ENCODE results near the gene TGM6. TPM values are rescaled to one million over a fixed set of nuclear protein-coding genes. Genes with fewer than 3 reads are reported as not detected.

The TGM6 gene
- total RNA-seq, 1 donor from 2014 or later = not detected

GRCh38 chr20:2385026-2385425 lies 4.3 kb downstream of the TGM6 start:
- no peak overlapping the region for H3K4me3 ChIP-seq (ENCODE audit: low read depth, low read length)
- TF ChIP-seq CTCF (conservative IDR thresholded peaks at IDR 0.05; ENCODE audit: low read depth, low read length) = no peak
- DNase-seq (ENCODE audit: low read depth) = no peak

- TF ChIP-seq CTCF (conservative IDR thresholded peaks at IDR 0.05; ENCODE audit: low read depth, low read length) = no peak
- no peak for DNase-seq (ENCODE audit: low read depth)
- no peak overlapping the region for H3K4me3 ChIP-seq (ENCODE audit: low read depth, low read length)
These were observed 4.8 kb downstream of the TGM6 start for GRCh38 chr20:2385496-2385895.

DNA sequence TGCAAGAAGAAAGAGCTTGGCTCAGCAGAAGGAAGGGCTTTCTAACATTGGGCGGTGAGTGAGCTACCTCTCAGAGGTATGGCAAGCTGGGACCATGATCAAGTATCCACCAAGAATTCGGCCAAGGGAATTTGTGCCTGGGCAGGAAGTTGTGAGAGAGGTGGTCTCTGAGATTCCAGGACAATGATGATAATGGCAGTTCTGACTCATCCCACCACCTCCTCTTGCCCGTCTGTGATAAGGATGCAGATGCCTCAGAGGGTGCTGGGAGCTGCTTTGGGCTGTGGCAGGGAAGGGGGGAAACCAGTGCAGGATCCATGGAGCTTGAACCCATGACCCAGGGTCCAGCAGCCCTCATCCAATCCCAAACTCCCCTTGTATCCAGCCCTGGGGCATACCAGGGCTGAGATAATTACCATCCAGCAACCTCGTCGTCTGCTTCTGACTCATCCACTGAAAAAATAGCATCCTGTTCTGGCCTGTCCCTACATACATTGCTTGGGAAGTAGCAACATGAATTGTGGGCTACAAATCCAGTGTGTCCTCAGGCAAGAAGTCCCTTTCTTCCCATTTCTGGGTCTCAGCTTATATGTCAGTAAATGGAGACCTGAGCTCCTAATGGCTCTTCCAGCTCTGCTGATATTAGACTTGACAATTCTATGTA lies 5.9 kb downstream of the TGM6 start:
- TF ChIP-seq CTCF (conservative IDR thresholded peaks at IDR 0.05; ENCODE audit: low read depth, low read length) = no peak
- H3K4me3 ChIP-seq (ENCODE audit: low read depth, low read length) = no peak overlapping the region
- DNase-seq (ENCODE audit: low read depth) = no peak

DNA sequence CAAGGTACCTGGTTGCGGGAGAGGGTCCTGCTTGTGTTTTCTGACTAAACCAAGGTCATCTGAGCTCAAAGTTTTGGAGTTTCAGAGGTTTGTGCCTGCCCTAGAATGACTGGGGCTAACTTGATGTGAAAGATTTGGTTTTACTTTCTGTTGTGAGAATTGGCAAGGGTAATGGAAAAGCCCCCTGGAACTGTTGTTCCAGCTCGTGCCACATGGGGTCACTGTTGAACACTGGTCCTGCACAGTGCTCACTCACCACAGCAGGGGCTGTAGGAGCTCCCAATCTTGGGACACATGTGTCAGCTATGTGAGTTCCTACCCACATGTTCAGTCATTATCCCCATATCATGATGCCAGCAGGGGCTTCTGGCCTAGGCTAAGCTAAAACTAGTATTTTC lies 6.5 kb downstream of the TGM6 start:
- H3K4me3 ChIP-seq (ENCODE audit: low read depth, low read length) = no peak overlapping the region
- TF ChIP-seq CTCF (conservative IDR thresholded peaks at IDR 0.05; ENCODE audit: low read depth, low read length) = peak; percentile 53

DNA sequence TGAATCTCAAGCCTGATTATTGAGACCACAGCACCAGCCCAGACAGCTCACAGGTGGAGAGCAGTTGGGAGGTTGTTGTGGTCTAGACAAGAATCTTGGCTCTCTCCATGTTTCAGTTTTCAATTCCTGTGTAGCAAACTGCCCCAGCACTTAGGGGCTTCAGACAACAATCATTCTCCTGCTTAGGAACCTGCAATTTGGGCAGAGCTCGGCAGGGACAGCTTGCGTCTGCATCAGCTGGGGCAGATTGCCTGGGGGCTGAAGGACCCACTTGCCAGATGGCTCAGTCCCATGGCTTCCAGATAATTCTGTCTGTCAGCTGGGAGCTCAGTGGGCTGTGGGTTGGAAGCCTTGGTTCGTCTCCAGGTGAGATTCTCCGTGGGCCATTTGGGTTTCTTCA lies 6.9 kb downstream of the TGM6 start:
- no peak overlapping the region for H3K4me3 ChIP-seq (ENCODE audit: low read depth, low read length)
- TF ChIP-seq CTCF (conservative IDR thresholded peaks at IDR 0.05; ENCODE audit: low read depth, low read length) = no peak
- DNase-seq (ENCODE audit: low read depth) = no peak

More for the DNA sequence above, 6.5 kb downstream of the TGM6 start:
- no peak for DNase-seq (ENCODE audit: low read depth)

GRCh38 chr20:2390951-2391675 lies 10.4 kb downstream of the TGM6 start:
- TF ChIP-seq CTCF (conservative IDR thresholded peaks at IDR 0.05; ENCODE audit: low read depth, low read length) = no peak
- no peak overlapping the region for H3K4me3 ChIP-seq (ENCODE audit: low read depth, low read length)
- no peak for DNase-seq (ENCODE audit: low read depth)

Data from epithelial cell of proximal tubule (primary cell).